OCI-LY7 (cell line): ENCODE data around the gene TCERG1.

Experiments used
- EZH2phosphoT487 ChIP-seq: fragments of 200-600 bp; sonication (generic); IDR thresholded peaks from 2 replicates; pipeline ENCODE4 v1.6.1; 2018; ENCODE audit warnings: low read depth, borderline replicate concordance, mild to moderate bottlenecking, mixed run types, antibody characterized with exemption, low read length, moderate library complexity, mixed read lengths
- TF ChIP-seq, protein P1 (sequence below): fragments of 200-600 bp; sonication (generic); conservative IDR thresholded peaks from 2 replicates; pipeline ENCODE4 v1.5.1; 2014; ENCODE audit warnings: mild to moderate bottlenecking, antibody characterized with exemption, low read length, moderate library complexity, mixed read lengths

DNA sequence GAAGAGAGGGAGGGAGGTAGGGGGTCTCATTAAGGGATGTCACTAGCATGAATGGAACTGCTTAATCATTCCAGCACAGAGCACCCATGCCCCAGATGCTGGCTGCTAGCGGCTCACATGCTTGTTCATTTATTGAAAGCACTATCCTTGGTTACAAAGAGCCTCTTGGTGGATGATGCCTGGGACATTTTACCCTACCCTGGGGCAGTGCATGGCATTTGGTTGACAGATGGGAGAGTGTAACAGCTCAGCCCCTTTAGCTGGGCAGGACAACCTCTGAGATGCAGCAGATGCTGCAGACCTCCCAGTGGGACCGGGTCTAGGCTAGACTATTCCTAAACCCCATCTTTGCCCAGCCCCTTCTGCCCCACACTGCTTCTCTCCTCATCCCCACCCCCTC, 46.9 kb upstream of the TCERG1 start:
- TF ChIP-seq, protein P1, sequence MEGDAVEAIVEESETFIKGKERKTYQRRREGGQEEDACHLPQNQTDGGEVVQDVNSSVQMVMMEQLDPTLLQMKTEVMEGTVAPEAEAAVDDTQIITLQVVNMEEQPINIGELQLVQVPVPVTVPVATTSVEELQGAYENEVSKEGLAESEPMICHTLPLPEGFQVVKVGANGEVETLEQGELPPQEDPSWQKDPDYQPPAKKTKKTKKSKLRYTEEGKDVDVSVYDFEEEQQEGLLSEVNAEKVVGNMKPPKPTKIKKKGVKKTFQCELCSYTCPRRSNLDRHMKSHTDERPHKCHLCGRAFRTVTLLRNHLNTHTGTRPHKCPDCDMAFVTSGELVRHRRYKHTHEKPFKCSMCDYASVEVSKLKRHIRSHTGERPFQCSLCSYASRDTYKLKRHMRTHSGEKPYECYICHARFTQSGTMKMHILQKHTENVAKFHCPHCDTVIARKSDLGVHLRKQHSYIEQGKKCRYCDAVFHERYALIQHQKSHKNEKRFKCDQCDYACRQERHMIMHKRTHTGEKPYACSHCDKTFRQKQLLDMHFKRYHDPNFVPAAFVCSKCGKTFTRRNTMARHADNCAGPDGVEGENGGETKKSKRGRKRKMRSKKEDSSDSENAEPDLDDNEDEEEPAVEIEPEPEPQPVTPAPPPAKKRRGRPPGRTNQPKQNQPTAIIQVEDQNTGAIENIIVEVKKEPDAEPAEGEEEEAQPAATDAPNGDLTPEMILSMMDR = no peak
- no peak for TF ChIP-seq EZH2phosphoT487
